ENCODE data around the gene CTBP2.
"Not testable (repeated sequence)": the region's sequence is repeated elsewhere in the genome, so short reads cannot be mapped to it uniquely, and the experiment has no call there.

The CTBP2 gene

DNA sequence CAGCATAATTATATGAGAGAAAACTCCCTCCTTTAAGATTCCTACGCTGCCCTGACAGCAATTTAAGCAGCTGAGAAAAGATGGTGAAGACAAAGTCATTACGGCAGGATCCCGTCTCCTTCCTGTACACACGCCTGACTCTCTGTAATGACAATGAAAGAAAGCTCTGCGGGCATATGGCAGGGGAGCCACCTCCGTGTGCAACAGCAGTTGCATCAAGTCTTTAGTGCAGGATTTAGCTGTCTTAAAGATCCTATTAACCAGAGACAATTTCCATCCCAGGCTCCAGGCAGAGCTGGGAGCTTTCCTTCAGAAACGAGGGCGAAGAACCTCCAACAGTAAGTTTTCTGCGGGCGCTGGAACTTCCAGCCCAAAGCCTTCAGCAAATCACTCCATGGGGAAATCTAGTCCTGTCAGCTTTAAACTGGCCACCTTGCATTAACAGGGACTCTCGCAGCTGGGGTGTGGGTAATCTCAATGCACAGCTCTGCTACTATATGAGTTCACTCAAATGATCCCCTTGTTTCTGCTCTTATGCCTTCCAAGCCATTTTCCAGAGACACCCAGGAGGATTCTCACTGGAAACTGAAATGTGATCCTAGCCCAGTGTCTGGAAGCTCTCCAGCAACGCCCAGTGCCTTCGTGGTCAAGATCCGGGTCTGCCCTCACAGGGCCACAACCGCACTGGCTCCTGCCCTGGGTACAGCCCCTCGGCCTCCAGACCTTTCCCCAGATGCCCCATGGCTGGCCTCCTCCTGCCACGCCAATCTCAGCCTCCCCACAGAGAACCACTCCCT, 74.9 kb downstream of the CTBP2 start:
- DNase-seq = no peak

DNA sequence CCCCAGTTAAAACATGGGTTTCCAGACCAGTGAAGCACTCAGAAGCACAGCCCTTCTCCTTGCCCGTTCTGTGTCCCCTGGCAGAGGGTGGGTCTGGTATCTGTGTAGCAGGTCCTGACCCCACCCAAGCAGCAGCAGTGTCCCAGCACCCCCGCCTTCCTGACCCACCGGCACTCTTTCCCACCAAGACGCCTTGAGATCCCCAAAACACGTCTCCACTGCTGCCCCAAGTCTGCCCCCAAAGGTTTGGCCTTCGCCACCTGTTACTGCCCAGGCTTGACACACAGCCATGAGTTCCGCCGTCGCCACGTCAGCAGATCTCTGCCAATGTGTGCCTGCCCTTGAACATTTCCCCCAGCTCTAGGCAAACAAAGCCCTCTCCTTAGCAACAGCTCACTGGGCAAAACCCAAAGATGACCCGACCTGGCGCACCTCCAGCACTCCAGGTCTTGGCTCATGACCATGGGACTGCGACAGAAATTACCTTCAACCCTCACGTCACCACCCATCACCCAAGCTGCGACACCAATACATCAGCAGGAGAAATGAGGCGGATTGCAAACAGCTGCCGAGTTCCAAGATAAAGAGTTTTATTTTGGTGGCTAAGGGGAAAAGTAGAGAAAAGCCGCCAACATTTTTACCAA, 75.6 kb downstream of the CTBP2 start:
- no peak for DNase-seq

DNA sequence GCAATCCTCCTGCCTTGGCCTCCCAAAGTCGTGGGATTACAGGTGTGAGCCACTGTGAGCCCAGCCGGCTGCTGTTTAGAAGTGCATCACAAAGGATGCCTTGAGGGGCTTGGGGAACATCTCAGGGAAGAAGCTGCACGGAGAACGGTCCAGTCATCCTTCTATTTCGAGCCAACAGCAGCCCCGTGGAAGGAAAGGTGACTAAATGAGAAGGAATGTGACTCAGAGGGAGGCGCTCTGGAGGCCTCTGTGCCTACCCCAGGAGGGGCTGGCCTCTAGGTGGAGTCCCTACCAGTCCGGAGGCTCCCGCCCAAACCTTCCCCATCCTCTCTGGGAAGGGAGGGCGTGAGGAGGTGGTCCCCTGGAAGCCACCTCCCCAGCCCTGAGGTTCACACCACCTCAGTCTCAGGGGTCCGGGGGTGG, 76.2 kb downstream of the CTBP2 start:
- no peak for DNase-seq

DNA sequence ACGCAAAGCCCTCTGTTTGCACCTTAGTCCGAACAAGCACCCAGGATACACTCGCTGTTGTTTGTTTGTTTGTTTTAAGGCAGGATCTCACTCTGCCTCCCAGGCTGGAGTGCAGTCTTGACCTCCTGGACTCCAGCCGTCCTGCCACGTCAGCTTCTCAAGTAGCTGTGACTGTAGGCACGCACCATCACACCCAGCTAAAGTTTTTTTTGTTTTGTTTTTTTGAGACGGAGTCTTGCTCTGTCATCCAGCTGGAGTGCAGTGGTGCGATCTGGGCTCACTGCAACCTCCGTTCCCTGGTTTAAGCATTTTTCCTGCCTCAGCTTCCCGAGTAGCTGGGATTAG, 76.8 kb downstream of the CTBP2 start:
- no peak for DNase-seq

DNA sequence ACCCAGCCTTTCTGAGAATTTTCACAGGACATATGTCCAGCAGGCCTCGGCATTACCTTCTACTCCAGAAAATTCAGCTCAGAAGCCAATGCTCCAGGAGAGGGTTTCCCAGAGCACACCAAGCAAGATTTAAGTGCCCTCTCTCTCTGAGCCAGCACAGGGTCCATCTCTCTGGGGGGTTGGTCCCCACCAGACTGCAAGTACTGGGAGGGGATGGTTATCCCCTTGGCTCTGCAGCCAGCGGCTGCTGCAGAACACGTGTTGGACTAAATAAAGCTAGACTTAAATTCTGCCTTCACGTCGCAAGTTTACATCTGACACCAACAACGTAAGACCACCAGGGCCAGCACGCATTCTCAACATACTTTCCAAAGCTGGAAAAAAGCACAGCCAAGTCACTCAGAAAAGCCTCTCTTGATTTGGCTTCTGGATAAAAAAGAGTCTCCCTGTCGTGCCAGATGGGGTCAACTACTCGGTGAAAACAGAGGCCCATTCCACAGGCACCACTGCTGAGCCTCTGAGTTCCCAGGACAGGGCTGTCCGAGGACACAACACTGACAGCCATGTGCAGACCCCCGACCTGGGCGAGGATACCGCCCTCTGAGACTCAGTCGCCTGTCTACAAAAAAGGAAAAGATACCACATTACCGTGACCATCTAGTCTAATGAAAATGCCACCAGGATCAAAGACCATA, 77.3 kb downstream of the CTBP2 start:
- no peak for DNase-seq

DNA sequence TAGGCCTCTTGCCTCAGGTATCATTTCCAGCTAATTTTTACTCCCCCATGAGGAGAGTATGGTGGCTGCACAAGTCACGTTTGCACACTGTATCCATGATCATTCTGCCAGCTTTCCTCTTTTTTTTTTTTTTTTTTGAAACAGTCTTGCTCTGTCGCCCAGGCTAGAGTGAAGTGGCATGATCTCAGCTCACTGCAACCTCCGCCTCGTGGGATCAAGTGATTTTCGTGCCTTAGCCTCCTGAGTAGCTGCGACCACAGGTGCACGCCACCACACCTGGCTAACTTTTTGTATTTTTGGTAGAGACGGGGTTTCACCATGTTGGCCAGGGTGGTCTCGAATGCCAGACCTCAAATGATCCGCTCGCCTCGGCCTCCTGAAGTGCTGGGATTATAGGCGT, 77.9 kb downstream of the CTBP2 start:
- DNase-seq = not testable (repeated sequence)

DNA sequence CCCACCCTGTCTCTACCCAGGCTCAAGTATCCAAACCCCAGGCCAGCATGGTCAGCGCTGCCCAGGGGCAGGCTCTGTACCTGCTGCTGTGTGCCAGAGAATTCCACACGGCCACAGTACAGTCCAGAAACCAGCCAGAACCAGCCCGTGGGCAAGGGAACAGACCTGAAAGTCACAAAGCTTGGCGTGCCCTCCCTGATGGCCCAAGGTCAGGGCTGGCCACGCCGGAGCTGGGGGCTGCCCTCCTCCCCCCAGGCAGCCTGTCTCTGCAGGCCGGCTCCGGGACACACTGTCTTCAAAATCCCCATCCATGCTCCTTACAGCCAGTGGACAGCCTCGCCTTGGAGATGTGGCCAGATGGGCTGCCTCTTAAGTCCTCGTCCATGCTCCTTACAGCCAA, 78.4 kb downstream of the CTBP2 start:
- no peak for DNase-seq

DNA sequence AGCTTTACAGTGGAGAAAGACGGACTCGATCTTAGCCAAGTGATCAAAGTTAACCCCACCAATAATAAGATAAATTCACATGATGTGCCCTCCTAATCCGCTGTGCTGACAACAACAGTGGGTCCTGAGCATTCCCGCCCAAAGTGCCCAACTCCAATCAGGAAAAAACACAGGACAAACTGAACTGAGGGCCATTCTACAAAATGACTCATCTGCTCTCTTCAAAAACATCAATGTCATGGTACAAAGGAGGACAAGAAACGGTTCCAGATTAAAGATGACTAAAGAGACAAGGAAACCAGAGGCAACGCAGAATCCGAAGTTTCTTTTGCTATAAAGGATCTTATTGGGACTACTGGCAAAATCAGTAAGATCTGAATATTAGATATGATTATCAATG, 79.4 kb downstream of the CTBP2 start:
- DNase-seq = no peak

DNA sequence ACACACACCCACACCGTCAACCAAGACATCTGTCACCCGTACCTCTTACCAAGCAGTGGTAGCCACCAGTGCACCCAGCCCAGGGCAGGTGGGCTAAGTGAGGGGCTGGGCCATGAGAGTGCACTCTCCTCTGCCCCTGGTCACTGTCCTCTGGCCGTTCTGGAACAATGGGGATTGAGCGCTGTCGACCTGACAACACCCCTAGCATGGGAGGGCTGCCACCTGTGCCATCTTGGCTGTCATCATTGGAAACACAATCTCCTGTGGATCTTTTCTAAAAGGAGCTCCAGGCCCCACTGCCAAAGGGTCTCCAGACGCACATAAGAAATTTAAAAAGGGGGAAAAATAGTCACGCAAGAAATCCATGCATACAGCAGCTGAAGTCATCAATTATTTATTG, 80.1 kb downstream of the CTBP2 start:
- no peak for DNase-seq

DNA sequence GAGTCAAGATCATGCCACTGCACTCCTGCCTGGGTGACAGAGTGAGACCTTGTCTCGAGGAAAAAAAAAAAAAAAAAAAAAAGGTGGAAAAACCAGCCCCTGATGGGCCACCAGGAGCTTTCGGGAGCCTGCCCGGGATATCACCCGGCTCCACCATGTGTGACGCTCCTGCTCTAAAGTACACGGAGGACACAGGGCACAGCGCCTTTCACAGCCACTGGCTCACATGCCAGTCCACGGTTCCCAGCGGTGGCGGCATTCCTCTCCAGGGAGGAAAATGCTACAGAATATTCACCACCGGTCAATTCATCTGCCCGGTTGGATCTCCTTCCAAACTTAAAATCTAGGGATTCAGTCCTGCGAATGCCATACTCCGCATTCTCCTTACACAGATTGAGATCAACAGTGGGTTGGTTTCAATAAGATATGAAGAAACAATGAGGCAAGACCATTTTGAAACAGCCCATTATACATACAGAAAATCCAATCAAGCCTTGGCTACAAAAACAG, 81.2 kb downstream of the CTBP2 start:
- DNase-seq = no peak

DNA sequence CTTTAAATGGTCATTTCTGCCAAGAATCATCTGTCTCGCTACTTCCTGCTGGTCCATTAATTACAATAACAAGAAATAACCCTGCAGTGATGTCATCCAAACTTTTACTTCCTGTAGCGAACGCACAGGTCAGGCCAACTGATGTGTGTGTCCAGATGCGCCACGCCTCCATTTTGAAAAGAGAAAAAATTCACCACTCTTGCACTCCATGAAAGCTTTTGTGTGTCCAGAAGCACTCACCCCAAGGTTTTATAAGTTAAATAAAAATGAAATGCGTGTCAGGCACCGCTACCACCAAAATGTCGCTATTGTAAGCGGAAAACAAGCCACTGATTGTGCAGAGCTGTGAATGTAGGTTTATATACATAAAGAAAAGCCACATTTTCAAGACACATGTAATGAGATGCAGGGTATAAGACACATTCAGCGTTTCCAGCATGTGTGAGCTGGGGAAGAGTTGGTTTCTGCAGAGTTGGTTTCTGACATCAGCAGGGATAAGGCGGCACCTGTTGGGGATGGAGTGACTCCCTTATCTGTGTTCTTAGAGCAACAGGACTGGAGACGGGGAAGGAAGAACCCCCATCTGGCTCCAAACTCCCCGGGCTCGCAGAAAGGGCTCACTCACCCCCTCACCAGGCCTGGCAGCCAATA, 83.3 kb downstream of the CTBP2 start:
- no peak for DNase-seq

DNA sequence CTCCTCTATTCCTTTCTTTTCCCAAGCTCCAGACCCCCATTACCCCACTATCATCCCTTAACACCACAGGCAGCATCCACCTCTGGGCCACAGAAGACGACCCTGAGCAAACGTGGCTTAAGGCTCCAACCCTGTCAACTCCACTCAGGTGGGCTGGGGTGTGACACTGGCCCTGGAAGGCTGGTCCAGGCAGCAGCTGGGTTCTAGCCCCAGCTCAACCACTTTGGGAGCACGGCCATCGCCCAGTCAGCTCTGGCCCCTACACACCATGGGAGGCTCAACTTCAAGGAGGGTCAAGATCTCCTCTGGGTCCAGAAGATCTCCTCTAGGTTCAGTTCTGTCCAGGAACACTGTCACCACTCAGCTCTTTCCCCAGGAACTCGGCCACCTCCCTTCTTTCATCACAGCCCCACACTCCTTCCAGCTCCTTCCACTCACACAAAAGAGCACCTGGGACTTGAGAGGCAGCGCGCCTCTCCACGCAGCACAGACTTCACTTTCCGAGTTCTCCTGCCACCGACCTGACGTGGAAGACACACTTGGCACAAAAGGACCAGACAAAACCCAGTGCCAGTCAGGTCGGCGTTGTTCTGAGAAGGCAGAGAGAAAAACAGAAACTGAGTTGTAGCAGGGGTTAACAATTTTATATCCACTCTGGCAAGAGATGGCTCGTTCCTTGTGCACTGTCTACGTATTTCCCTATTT, 84.1 kb downstream of the CTBP2 start:
- no peak for DNase-seq

DNA sequence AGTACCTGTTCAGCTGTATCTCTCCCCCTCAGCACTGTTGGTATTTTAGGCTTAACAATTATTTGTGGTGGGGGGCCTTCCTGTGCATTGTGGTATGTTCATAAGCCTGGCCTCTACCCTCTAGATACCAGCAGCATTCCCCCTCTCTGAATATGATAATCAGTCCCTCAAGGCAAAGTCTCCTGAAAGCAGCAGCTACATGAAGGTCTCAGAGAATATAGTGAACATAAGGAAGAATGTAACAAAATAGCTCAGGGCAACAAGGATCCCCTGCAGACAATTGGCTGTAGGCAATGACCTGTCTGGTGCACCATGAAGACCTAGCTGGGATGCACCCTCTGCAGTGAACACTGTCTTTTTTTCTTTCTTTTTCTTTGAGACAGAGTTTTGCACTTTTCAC, 86.4 kb downstream of the CTBP2 start:
- DNase-seq = no peak

DNA sequence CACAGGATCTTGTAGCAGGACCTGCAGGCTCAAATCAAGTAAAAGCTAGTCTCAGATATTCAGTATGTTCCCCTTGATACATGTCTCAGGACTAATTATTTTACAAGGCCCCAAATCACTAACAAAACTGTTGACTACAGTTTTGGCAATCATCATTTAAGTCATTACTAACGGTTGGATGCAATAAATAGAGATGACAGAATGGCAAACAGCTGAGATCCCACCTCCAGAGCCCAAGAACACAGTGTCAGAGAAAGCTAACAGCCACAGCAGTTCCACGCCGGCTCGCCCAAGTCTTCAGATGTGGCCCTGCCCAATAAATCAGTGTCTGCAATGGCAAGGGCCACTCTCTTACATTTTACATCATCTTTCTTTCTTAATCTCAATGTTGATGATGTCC, 87.6 kb downstream of the CTBP2 start:
- no peak for DNase-seq

DNA sequence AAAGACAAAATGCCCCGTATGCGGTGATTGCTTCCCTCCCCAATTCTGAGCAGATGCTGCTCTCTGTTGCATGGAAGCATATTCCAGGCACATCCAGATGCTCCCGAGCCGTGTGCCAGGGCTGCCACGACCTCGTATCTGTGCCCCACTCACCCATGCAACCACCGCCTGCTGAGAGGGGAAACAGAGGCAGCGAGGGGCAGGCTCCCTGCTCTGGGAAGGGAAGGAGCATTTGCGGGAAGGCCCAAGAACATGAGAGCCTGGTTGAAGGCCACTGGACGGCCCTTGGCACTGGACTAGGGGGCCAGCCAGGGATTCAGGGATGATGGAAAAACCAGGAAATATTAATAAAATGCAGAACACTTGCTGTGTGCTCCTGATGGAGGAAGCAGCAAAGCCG, 89.4 kb downstream of the CTBP2 start:
- no peak for DNase-seq

DNA sequence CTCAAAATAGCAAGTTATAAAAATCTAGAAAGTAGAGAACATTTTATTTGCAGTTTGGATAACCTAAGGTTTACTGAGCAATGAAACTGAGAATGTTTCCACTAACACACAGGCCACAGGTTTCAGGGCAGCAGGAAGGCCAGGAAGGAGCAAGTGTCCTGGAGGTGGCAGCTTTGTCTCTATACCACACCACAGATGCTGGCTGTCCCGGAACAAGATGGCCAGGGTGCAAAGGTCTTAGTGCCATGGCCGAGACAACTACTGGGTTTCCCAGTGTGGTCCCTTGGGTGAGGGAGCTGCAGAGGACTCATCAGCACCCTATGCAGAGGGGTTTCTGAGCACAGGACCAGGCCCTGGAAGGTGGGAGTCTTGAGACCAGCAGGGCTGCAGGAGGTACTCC, 92.0 kb downstream of the CTBP2 start:
- no peak for DNase-seq

DNA sequence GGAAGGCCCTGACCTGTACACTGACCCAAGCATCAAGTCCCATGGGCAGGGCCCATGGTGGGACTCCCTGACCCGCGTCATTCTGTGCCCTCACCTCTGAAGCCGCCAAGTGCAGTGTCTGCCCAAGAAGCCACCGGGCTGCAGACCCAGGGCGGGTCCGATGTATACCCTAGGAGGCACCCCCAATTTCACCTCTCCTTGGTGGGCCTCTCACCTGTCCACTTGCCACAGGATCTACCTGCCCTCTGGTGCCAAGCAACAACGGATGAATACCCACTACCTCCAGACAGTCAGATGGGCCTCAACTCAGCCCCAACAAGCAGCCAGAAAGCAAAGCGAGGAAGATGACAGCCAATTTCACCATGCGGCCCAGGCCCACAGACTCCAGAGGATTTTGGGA, 92.6 kb downstream of the CTBP2 start:
- DNase-seq = no peak

DNA sequence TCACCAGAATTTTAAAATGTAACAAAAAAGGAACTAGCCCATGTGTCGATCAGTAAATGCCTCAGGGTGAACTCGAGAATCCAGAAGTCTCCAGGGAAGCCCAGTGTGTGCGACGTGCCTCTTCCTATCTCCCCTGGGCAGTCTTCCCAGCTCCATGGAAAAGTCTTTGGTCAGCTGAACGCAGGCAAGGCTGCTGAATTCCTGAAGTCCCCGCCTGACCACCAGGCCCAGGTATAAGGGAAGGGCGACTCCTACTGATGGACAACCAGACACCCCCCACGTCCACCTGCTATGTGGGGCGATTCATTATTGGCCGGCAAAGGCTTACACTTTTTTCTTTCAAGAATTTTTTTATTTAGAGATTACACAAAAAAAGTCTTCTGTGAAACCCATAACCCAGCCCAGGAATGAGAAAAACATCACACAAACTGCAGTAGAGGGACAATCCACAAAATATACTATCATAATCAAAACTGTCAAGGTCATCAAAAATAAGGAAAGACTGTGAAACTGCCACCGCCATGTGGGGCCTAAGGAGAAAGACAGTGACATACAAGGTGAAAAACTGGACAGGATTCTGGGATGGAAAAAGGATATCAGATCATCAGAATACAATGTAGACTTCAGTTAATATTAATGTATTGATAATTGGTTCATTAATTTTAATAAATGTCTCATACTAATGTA, 93.5 kb downstream of the CTBP2 start:
- DNase-seq = no peak

DNA sequence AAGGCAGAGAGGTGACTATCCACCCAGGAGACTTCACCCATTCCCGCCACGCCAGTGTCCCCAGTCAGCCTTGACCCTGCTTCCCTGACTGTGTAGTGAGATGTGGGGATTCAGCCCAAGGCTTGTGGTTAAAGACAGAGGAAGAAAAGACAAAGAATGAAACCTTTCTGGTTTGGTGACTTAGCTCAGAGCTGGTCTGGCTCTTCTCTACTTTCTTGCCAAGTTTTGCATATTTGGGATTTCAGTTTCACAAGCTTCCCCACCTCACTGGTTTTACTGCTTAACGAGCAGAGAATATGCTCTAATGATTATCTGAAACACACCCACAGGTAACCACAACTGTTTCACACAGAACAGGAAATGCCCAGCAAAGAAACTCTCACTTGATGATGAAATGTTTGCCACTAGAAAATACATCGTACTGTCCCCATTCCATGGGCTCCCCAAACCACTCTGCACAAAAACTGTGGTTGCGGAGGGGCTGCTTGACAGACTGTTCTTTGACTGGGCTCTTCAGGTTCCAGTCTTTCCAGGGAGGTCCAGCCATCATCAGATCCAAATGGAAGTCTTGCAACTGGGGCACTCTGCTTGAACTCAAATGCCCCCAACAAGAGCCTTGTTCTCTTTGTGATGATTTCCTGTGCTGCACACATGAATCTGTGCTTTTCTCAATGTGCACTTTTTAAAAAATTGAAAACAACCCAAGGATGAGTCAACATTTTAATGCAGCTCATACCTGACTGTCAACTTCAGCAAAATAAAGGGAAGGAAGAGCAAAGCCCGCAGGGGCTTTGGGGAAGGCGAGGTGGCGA, 95.5 kb downstream of the CTBP2 start:
- DNase-seq = no peak

DNA sequence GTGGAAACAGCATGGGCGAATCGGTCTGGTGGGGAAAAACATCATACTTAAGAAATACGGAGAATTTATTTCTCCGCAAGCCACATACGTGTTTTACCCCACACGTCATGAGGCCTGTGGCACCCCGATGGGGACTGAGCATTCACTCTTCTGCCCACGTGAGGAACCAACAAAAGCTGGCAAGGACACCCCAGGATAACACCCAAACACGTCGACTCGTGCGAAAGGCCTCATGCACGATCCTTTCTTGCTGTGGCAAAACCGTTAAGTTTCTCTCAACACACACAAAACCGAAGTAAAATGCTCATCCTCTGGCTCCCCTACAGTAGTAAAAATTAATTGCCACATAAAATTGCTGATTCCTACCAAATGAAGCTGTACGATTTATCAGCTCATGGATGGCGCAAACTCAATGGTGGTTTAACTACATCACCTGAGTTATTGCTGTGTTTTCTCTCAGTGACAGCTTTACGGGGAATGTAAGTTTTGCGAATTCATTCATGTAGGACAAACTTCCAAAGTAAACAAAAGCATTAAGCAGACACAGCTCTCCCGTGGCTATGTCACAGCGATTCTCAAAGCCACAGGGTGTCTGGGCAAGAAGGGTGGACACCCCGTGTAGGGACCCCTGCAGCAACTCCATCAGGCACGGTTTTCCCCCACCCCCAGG, 97.0 kb downstream of the CTBP2 start:
- DNase-seq = no peak

DNA sequence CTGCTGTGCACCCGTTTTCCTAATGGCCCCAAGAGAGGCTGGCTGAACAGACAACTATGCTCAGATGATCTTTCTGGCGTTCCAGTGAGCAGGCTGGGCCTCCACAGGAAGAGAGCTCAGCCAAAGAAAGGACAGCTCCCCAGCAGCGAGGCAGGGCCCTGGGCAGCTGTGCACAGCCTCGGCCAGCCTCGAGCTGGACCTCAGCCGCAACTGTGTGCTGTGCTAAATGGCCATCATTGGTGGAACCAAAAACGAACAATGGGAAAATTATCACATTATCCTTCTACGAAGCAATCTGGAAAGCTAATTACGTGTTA, 97.5 kb downstream of the CTBP2 start:
- peak; percentile 54 to 64 for DNase-seq

All from hippocampal formation (tissue), 2 donors.